HG03442 (cell line): ENCODE results near the gene BCAS3.
"Not testable (repeated sequence)": the region's sequence is repeated elsewhere in the genome, so short reads cannot be mapped to it uniquely, and the experiment has no call there.

Experiments
- ATAC-seq: cut with Tn5 transposase; IDR thresholded peaks from one replicate; pipeline ENCODE4 v1.9.1; 2021; ENCODE audit warnings: mild to moderate bottlenecking, moderate library complexity; ENCODE audit not compliant: unreplicated experiment

Gene BCAS3

GRCh38 chr17:60674637-60675036 lies 3.0 kb upstream of the BCAS3 start:
- not testable (repeated sequence) for ATAC-seq

- ATAC-seq = no peak
These were observed 1.7 kb upstream of the BCAS3 start for GRCh38 chr17:60675997-60676396.

GRCh38 chr17:60676758-60677307 lies 818 bp upstream of the BCAS3 start:
- no peak for ATAC-seq

- no peak for ATAC-seq
These were observed 430 bp downstream of the BCAS3 start for GRCh38 chr17:60678118-60678444.

GRCh38 chr17:60679287-60679686 lies 1.6 kb downstream of the BCAS3 start:
- no peak for ATAC-seq

- ATAC-seq = no peak
These were observed 3.1 kb downstream of the BCAS3 start for GRCh38 chr17:60680754-60681153.

- ATAC-seq = no peak
These were observed 7.8 kb downstream of the BCAS3 start for GRCh38 chr17:60685437-60685836.

GRCh38 chr17:60695960-60696359 lies 18.3 kb downstream of the BCAS3 start:
- ATAC-seq = no peak

- ATAC-seq = no peak
These were observed 21.4 kb downstream of the BCAS3 start for GRCh38 chr17:60699090-60699489.

GRCh38 chr17:60704170-60704569 lies 26.5 kb downstream of the BCAS3 start:
- ATAC-seq = no peak

GRCh38 chr17:60712675-60713074 lies 35.0 kb downstream of the BCAS3 start:
- no peak for ATAC-seq

GRCh38 chr17:60713608-60714007 lies 36.0 kb downstream of the BCAS3 start:
- no peak for ATAC-seq

- no peak for ATAC-seq
These were observed 39.1 kb downstream of the BCAS3 start for GRCh38 chr17:60716766-60717165.

GRCh38 chr17:60717814-60718213 lies 40.2 kb downstream of the BCAS3 start:
- no peak for ATAC-seq

GRCh38 chr17:60720763-60721531 lies 43.3 kb downstream of the BCAS3 start:
- ATAC-seq = no peak

- no peak for ATAC-seq
These were observed 47.0 kb downstream of the BCAS3 start for GRCh38 chr17:60724647-60725046.

GRCh38 chr17:60729854-60730253 lies 52.2 kb downstream of the BCAS3 start:
- ATAC-seq = no peak

- ATAC-seq = no peak
These were observed 52.6 kb downstream of the BCAS3 start for GRCh38 chr17:60730273-60730672.

- ATAC-seq = no peak
These were observed 60.6 kb downstream of the BCAS3 start for GRCh38 chr17:60738287-60738686.

- ATAC-seq = no peak
These were observed 62.9 kb downstream of the BCAS3 start for GRCh38 chr17:60740584-60740983.

- no peak for ATAC-seq
These were observed 63.4 kb downstream of the BCAS3 start for GRCh38 chr17:60741031-60741430.

GRCh38 chr17:60743282-60743681 lies 65.6 kb downstream of the BCAS3 start:
- ATAC-seq = no peak

GRCh38 chr17:60743799-60744198 lies 66.1 kb downstream of the BCAS3 start:
- ATAC-seq = no peak
